ENCODE data around the gene SIVA1. TPM values are rescaled to one million over a fixed set of nuclear protein-coding genes. Genes with fewer than 3 reads are reported as not detected.

Gene SIVA1
- total and polyA plus RNA-seq, 7 experiments from 2014 or later, result 61.4 to 276 (median 91.6) TPM

DNA sequence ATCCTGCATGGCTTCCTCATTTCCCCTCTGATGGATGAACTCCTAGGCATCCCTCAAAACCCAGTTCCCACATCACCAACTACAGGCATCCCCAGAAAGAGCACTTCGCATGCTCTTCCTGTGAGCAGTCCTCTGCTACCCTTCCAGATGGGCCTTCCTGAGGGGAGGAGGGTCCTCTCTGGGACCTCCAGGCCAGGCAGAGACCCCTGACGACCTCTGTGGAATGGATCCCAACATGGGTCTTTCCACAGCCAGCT lies 40.7 kb downstream of the SIVA1 start:
- no peaks in the 10 kb centered on the region for H3K27me3 Mint-ChIP-seq
- intact Hi-C loops (cut with micrococcal nuclease), result loop anchor here in 1 of 2 donors (10.0 kb wide), 1 partner anchor 511 kb away; the partner anchor contains the start of gene BRF1
- H3K4me1 Mint-ChIP-seq, result peaks cover 12 to 51% (median 39%) of the 10 kb centered on the region in 7 donors
- Histone ChIP-seq H3K9me3 (ENCODE audit: control insufficient read depth in 2 of 3, low read length in 3 of 3) (no peaks in the 10 kb centered on the region), H3K4me1 (ENCODE audit: control insufficient read depth in 2 of 2, insufficient read depth in 2 of 2, low read length in 2 of 2) (peaks cover 18 to 30% of the 10 kb centered on the region in 2 donors), H3K4me3 (ENCODE audit: low read length) (peak overlapping the region; percentile 16), H3K27ac (ENCODE audit: low read depth, low read length) (no peak overlapping the region), H3K36me3 (ENCODE audit: control insufficient read depth in 2 of 3, insufficient read depth in 3 of 3, low read length in 3 of 3) (peaks cover 0 to 36% (median 4%) of the 10 kb centered on the region in 3 experiments), H3K27me3 (ENCODE audit: control insufficient read depth in 2 of 2, insufficient read depth in 2 of 2, low read length in 2 of 2) (no peaks in the 10 kb centered on the region)
- ChIA-PET POLR2A (interaction anchor here (1.7 kb wide), 1 partner anchor 32 kb away, joined by 4 read pairs; no protein-coding TSS in a partner anchor), CTCF (interaction anchor here (0.6 to 1.8 kb wide), 2 partner anchors 25 to 270 kb away, joined by 4 to 5 read pairs; no protein-coding TSS in a partner anchor)
- ATAC-seq (no peak), DNase-seq (no peak)
- H3K27ac Mint-ChIP-seq, result peak overlapping the region in 7 of 9 donors; percentile 51 to 86 (median 78)
- no peaks in the 10 kb centered on the region for H3K9me3 Mint-ChIP-seq
- H3K36me3 Mint-ChIP-seq, result peaks cover 0 to 4% (median 0%) of the 10 kb centered on the region in 5 donors
- H3K4me3 Mint-ChIP-seq, result peak overlapping the region; percentile 86 to 92 (median 90)

DNA sequence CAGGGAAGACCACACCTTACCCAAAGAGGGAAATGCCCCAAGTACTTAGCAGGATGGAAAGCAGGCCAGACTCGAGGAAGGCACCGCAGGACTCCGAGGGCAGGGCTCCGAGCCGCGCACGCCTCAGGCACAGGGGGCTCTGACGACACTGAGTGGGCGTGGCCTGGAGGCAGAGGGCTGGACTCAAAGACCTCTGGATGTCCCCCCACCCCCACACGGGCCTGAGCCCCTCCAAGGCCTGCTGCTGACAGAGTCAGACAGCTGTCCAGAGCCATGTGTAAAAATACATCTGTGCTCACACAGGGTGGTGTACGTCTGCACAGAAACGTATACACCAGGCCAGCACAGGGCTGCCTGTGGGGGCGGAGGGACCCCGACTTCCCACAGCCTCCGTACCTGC lies 41.2 kb downstream of the SIVA1 start:
- peak in 2 of 9 donors; percentile 37 to 44 for DNase-seq
- no peaks in the 10 kb centered on the region for H3K27me3 ChIP-seq (ENCODE audit: control insufficient read depth in 2 of 2, insufficient read depth in 2 of 2, low read length in 2 of 2)
- intact Hi-C loops (cut with micrococcal nuclease), result loop anchor here in 1 of 2 donors (1.0 to 10.0 kb wide), 2 partner anchors 42 to 511 kb away; partner anchors contain the start of gene BRF1
- Mint-ChIP-seq H3K27me3 (peaks cover 0 to under 1% (median 0%) of the 10 kb centered on the region in 5 donors), H3K4me1 (peaks cover 14 to 56% (median 44%) of the 10 kb centered on the region in 7 donors), H3K9me3 (no peaks in the 10 kb centered on the region), H3K36me3 (peaks cover 0 to 4% (median 0%) of the 10 kb centered on the region in 5 donors), H3K4me3 (peak overlapping the region; percentile 86 to 92 (median 90)), H3K27ac (peak overlapping the region; percentile 73 to 90 (median 78))
- H3K36me3 ChIP-seq (ENCODE audit: control insufficient read depth in 2 of 3, insufficient read depth in 3 of 3, low read length in 3 of 3), result peaks cover 0 to 31% (median 4%) of the 10 kb centered on the region in 3 experiments
- peaks cover 18 to 30% of the 10 kb centered on the region in 2 donors for H3K4me1 ChIP-seq (ENCODE audit: control insufficient read depth in 2 of 2, insufficient read depth in 2 of 2, low read length in 2 of 2)
- peak overlapping the region; percentile 68 for H3K27ac ChIP-seq (ENCODE audit: low read depth, low read length)
- no peaks in the 10 kb centered on the region for H3K9me3 ChIP-seq (ENCODE audit: control insufficient read depth in 2 of 3, low read length in 3 of 3)
- peak overlapping the region; percentile 62 for H3K4me3 ChIP-seq (ENCODE audit: low read length)
- ChIA-PET CTCF (interaction anchor here (0.6 to 1.8 kb wide), 2 partner anchors 25 to 269 kb away, joined by 4 to 5 read pairs; no protein-coding TSS in a partner anchor), POLR2A (interaction anchor here (0.8 to 2.4 kb wide), 5 partner anchors 24 to 695 kb away, joined by 3 to 11 read pairs (median 4); partner anchors contain the start of gene SIVA1)
- ATAC-seq, result peak; percentile 14

DNA sequence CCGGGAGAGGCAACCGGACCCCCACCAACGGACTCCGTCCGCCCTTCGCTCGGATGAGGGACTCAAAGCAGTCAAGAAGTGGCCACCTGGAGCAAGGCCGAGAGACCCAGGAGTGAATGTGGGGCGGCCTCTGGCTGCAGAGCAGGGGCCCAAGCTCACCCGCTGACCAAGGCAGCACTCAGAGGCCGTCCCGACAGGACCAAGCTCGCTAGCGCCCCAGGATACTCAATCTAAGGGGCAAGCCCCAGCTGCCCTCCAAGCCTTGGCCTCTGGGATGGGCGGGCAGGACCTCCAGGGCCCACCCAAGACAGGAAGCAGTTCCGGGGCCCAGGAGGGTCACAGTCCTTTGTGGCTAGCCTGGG lies 41.7 kb downstream of the SIVA1 start:
- Histone ChIP-seq H3K27ac (ENCODE audit: low read depth, low read length) (peak overlapping the region; percentile 68), H3K4me1 (ENCODE audit: control insufficient read depth in 2 of 2, insufficient read depth in 2 of 2, low read length in 2 of 2) (peaks cover 19 to 32% of the 10 kb centered on the region in 2 donors), H3K36me3 (ENCODE audit: control insufficient read depth in 2 of 3, insufficient read depth in 3 of 3, low read length in 3 of 3) (peaks cover 0 to 27% (median 4%) of the 10 kb centered on the region in 3 experiments), H3K27me3 (ENCODE audit: control insufficient read depth in 2 of 2, insufficient read depth in 2 of 2, low read length in 2 of 2) (no peaks in the 10 kb centered on the region), H3K4me3 (ENCODE audit: low read length) (peak overlapping the region; percentile 62), H3K9me3 (ENCODE audit: control insufficient read depth in 2 of 3, low read length in 3 of 3) (no peaks in the 10 kb centered on the region)
- Mint-ChIP-seq H3K36me3 (peaks cover 0 to 4% (median 0%) of the 10 kb centered on the region in 5 donors), H3K4me1 (peaks cover 19 to 57% (median 49%) of the 10 kb centered on the region in 7 donors), H3K27ac (peak overlapping the region; percentile 73 to 90 (median 78)), H3K9me3 (no peaks in the 10 kb centered on the region), H3K27me3 (peaks cover 0 to 2% (median 0%) of the 10 kb centered on the region in 5 donors), H3K4me3 (peak overlapping the region; percentile 86 to 92 (median 90))
- POLR2A ChIA-PET, result interaction anchor here (0.8 to 2.4 kb wide), 5 partner anchors 24 to 695 kb away, joined by 3 to 11 read pairs (median 4); partner anchors contain the start of gene SIVA1
- DNase-seq, result no peak
- CTCF ChIA-PET, result interaction anchor here (1.8 kb wide), 1 partner anchor 26 kb away, joined by 4 read pairs; no protein-coding TSS in a partner anchor
- ATAC-seq, result no peak
- intact Hi-C loops (cut with micrococcal nuclease), result loop anchor here in 1 of 2 donors (1.0 to 10.0 kb wide), 2 partner anchors 42 to 510 kb away; partner anchors contain the start of gene BRF1

DNA sequence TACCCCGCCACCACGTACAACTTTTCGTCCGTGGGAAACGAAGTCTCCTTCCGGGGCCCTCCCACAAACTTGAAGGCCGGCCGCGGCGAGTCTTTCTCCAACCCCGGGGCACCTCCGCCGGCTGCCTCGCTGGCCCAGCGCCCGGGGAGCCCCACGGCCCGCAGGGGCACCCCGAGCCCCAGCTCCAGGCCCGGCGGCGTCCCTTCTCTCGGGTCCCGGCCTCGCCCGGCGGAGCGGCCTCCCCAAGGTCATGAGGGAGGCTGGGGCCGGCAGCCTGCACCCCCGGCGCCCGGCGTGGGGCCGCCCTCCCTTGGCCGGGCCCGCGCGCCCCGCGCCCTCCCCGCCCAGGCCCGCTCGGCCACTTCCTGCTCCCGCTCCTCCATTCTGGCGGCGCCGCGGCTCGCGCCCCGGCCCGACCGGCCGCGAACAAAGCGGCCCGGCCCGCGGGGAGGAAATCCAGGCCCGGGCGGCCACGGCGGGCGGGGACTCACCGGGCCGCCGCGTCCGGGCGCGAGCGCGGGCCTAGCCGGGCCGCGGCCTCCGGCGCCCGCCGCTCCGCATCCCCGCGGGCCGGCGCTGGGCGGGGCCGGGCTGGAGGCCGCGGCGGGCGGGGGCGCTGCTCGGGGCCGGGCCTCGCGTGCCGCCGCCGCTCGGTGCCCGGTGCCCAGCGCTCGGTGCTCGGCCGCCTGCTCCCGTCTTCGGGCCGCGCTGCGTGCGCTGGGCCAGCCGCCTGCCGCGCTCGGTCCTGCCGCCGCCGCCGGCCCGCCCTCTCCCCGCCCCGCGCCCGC lies 42.2 kb downstream of the SIVA1 start, which contains the start of gene AKT1:
Gene AKT1 (minus strand): TSS at position 756 of the 788 bp plus-strand sequence. CDS start 3,105 bp downstream, outside the sequence.
- Histone ChIP-seq H3K9me3 (ENCODE audit: control insufficient read depth in 2 of 3, low read length in 3 of 3) (no peaks in the 10 kb centered on the region), H3K27ac (ENCODE audit: low read depth, low read length) (peak within 1 kb of the TSS; percentile 75), H3K36me3 (ENCODE audit: control insufficient read depth in 2 of 3, insufficient read depth in 3 of 3, low read length in 3 of 3) (peaks cover 0 to 22% (median 4%) of the 10 kb centered on the region in 3 experiments), H3K27me3 (ENCODE audit: control insufficient read depth in 2 of 2, insufficient read depth in 2 of 2, low read length in 2 of 2) (no peaks in the 10 kb centered on the region), H3K4me1 (ENCODE audit: control insufficient read depth in 2 of 2, insufficient read depth in 2 of 2, low read length in 2 of 2) (peaks cover 21 to 37% of the 10 kb centered on the region in 2 donors), H3K4me3 (ENCODE audit: low read length) (peak within 1 kb of the TSS; percentile 62)
- ATAC-seq, result peak; percentile 56
- Mint-ChIP-seq H3K9me3 (no peaks in the 10 kb centered on the region), H3K27ac (peak within 1 kb of the TSS; percentile 76 to 92 (median 81)), H3K36me3 (peaks cover 0 to 4% (median 0%) of the 10 kb centered on the region in 5 donors), H3K27me3 (peaks cover 0 to 2% (median 0%) of the 10 kb centered on the region in 5 donors), H3K4me3 (peak within 1 kb of the TSS; percentile 86 to 92 (median 90)), H3K4me1 (peaks cover 23 to 57% (median 51%) of the 10 kb centered on the region in 7 donors)
- DNase-seq, result peak in 1 of 9 donors; percentile 64
- intact Hi-C loops (cut with micrococcal nuclease), result loop anchor here (1.0 to 10.0 kb wide), 3 partner anchors 43 to 510 kb away; partner anchors contain the start of genes BRF1 (in 1 of the 2) and CEP170B (in 1 of the 2)
- ChIA-PET POLR2A (interaction anchor here (0.8 to 2.4 kb wide), 5 partner anchors 24 to 694 kb away, joined by 3 to 11 read pairs (median 4); partner anchors contain the start of gene SIVA1), CTCF (interaction anchor here (1.8 kb wide), 1 partner anchor 26 kb away, joined by 4 read pairs; no protein-coding TSS in a partner anchor)

DNA sequence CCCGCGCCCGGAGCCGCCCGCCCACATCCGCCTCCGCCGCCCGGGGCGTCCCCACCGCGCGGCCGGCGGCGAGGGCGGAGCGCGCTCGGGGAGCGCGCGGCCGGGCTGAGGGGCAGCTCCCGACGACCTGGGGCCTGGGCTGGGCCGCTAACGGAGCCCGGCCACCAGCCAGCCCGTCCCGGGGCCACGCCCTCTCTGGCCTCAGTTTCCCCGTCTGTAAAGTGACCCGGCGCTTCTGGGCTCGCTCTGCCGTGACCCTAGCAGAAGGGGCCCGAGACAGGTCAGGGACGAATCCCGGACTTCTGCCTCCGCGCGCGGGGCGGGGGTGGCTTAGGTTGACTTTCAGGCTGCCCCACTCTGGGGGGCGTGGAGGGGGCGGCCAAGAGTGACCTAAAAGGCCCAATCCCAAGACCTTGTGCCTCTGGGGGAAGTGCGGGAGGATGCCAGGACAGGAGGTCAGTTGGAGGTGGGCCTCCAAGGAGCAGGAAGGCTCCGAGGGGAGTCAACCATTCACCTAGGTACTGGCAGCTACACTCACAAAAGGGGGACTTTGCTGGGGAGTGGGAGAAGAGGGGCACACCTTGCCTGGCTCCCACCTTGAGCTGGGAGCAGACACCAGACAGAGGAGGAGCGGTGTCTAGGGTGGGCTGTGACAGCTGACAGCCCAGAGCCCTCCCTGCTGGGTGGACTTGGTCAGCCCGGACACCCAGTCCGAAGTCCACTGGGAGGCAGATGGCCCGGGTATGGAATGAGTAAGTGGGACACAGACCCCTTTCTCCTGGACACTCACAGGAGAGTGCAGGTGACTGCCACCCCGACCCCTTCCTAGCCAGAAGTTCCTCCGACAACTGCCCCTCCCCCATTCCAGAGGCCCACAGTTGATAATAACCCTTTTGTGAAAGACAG lies 43.1 kb downstream of the SIVA1 start:
- Mint-ChIP-seq H3K4me1 (peaks cover 23 to 55% (median 49%) of the 10 kb centered on the region in 7 donors), H3K4me3 (peak overlapping the region; percentile 69 to 87 (median 74)), H3K9me3 (no peaks in the 10 kb centered on the region), H3K27ac (peak overlapping the region; percentile 53 to 92 (median 80)), H3K36me3 (peaks cover 0 to 4% (median 0%) of the 10 kb centered on the region in 5 donors), H3K27me3 (peaks cover 0 to 2% (median 0%) of the 10 kb centered on the region in 5 donors)
- DNase-seq (peak in 8 of 9 donors; percentile 38 to 72 (median 45)), ATAC-seq (peak; percentile 69)
- Histone ChIP-seq H3K4me3 (ENCODE audit: low read length) (peak overlapping the region; percentile 56), H3K4me1 (ENCODE audit: control insufficient read depth in 2 of 2, insufficient read depth in 2 of 2, low read length in 2 of 2) (peaks cover 21 to 37% of the 10 kb centered on the region in 2 donors), H3K36me3 (ENCODE audit: control insufficient read depth in 2 of 3, insufficient read depth in 3 of 3, low read length in 3 of 3) (peaks cover 0 to 14% (median 0%) of the 10 kb centered on the region in 3 experiments), H3K27me3 (ENCODE audit: control insufficient read depth in 2 of 2, insufficient read depth in 2 of 2, low read length in 2 of 2) (no peaks in the 10 kb centered on the region), H3K9me3 (ENCODE audit: control insufficient read depth in 2 of 3, low read length in 3 of 3) (no peaks in the 10 kb centered on the region), H3K27ac (ENCODE audit: low read depth, low read length) (peak overlapping the region; percentile 75)
- ChIA-PET CTCF (interaction anchor here (1.6 kb wide), 1 partner anchor 30 kb away, joined by 4 read pairs; no protein-coding TSS in a partner anchor), POLR2A (interaction anchor here (2.4 kb wide), 1 partner anchor 43 kb away, joined by 11 read pairs; the partner anchor contains the start of gene SIVA1)
- intact Hi-C loops (cut with micrococcal nuclease), result loop anchor here (1.0 to 10.0 kb wide), 2 partner anchors 69 to 509 kb away; partner anchors contain the start of genes BRF1 (in 1 of the 2) and CEP170B (in 1 of the 2)

Data from naive thymus-derived CD4-positive, alpha-beta T cell (primary cell).